Measurements from ENCODE around the gene GALNT13. TPM values are rescaled to one million over a fixed set of nuclear protein-coding genes. Genes with fewer than 3 reads are reported as not detected.

The GALNT13 gene
- total RNA-seq, 1 donor from 2014 or later = not detected

DNA sequence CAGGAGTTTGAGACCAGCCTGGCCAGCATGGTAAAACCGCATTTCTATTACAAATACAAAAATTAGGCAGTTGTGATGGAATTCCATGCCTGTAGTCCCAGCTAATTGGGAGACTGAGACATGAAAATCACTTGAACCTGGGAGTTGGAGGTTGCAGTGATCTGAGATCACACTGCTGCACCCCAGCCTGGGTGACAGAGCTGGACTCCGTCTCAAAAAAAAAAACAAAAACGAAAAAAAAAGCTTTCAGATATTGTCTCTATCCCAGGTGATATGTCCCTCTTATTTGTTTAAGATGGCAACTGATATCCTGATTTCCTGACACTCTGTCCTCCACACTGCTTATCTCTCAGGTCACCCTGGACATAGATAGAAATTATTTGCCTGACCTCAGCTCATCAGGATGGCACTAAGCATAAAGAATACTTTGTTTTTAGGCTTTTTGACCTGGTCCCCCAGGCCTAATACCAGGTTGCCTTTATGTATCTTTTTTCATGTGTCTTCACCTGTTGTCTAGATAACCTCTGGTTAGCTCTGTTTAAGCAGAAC, 531.6 kb downstream of the GALNT13 start:
- POLR2A ChIA-PET = no interaction called here
- intact Hi-C loops (cut with micrococcal nuclease) = no loop called here
- CTCF ChIA-PET = no interaction called here
- ATAC-seq (ENCODE audit: low read depth) (no peak), DNase-seq (no peak)
- Mint-ChIP-seq H3K4me3 (no peak overlapping the region), H3K4me1 (no peaks in the 10 kb centered on the region), H3K27ac (no peak overlapping the region), H3K27me3 (no peaks in the 10 kb centered on the region), H3K36me3 (ENCODE audit: low read depth) (no peaks in the 10 kb centered on the region), H3K9me3 (no peaks in the 10 kb centered on the region)
- no peak for TF ChIP-seq CTCF (IDR thresholded peaks at IDR 0.05)

GRCh38 chr2:154408786-154409185, 537.1 kb downstream of the GALNT13 start:
- no peak for ATAC-seq (ENCODE audit: low read depth)
- POLR2A ChIA-PET = no interaction called here
- CTCF ChIA-PET = no interaction called here
- no peak for DNase-seq
- TF ChIP-seq CTCF (IDR thresholded peaks at IDR 0.05) = no peak
- Mint-ChIP-seq H3K27ac (no peak overlapping the region), H3K27me3 (no peaks in the 10 kb centered on the region), H3K4me3 (no peak overlapping the region), H3K9me3 (no peaks in the 10 kb centered on the region), H3K36me3 (ENCODE audit: low read depth) (no peaks in the 10 kb centered on the region), H3K4me1 (no peaks in the 10 kb centered on the region)
- intact Hi-C loops (cut with micrococcal nuclease) = no loop called here

- TF ChIP-seq CTCF (IDR thresholded peaks at IDR 0.05) = no peak
- no peak overlapping the region for H3K4me3 Mint-ChIP-seq
- ChIA-PET POLR2A (no interaction called here), CTCF (no interaction called here)
- no peak for ATAC-seq (ENCODE audit: low read depth)
- DNase-seq = no peak
- H3K4me1 Mint-ChIP-seq = no peaks in the 10 kb centered on the region
- intact Hi-C loops (cut with micrococcal nuclease) = no loop called here
- H3K27ac Mint-ChIP-seq = no peak overlapping the region
- H3K9me3 Mint-ChIP-seq = no peaks in the 10 kb centered on the region
- no peaks in the 10 kb centered on the region for H3K27me3 Mint-ChIP-seq
- H3K36me3 Mint-ChIP-seq (ENCODE audit: low read depth) = no peaks in the 10 kb centered on the region
Observed at GRCh38 chr2:154422251-154422650, 550.5 kb downstream of the GALNT13 start.

DNA sequence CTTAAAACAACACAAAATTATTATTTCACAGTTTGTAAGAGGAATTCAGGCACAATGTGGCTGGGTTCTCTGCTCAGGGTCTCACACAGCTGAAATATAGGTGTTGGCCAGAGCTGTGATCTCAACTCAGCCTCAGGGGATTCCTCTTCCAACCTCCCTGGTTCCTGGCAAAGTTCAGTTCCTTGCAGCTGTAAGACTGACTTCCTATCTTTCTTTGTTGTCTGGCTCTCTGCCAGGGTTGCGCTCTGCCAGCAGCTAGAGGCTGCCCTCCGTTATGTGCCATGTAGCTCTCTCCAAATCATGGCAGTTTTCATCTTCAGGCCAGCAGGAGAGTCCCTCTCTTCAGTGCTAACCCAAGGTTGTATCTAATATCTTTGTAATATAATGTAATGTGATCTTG, 554.3 kb downstream of the GALNT13 start:
- Mint-ChIP-seq H3K27me3 (no peaks in the 10 kb centered on the region), H3K9me3 (no peaks in the 10 kb centered on the region), H3K36me3 (ENCODE audit: low read depth) (no peaks in the 10 kb centered on the region), H3K27ac (no peak overlapping the region), H3K4me1 (no peaks in the 10 kb centered on the region), H3K4me3 (no peak overlapping the region)
- intact Hi-C loops (cut with micrococcal nuclease) = no loop called here
- ATAC-seq (ENCODE audit: low read depth) = no peak
- POLR2A ChIA-PET = no interaction called here
- no peak for TF ChIP-seq CTCF (IDR thresholded peaks at IDR 0.05)
- CTCF ChIA-PET = no interaction called here
- no peak for DNase-seq

GRCh38 chr2:154427453-154427852, 555.7 kb downstream of the GALNT13 start:
- DNase-seq (no peak), ATAC-seq (ENCODE audit: low read depth) (no peak)
- ChIA-PET CTCF (no interaction called here), POLR2A (no interaction called here)
- Mint-ChIP-seq H3K27me3 (no peaks in the 10 kb centered on the region), H3K36me3 (ENCODE audit: low read depth) (no peaks in the 10 kb centered on the region), H3K4me3 (no peak overlapping the region), H3K27ac (no peak overlapping the region), H3K9me3 (no peaks in the 10 kb centered on the region), H3K4me1 (no peaks in the 10 kb centered on the region)
- intact Hi-C loops (cut with micrococcal nuclease) = no loop called here
- no peak for TF ChIP-seq CTCF (IDR thresholded peaks at IDR 0.05)

Measured in activated B cell treated with CpG ODN at 0.5 μM for 24 hours (primary cell).